Measurements from ENCODE around the gene RPTOR.

DNA sequence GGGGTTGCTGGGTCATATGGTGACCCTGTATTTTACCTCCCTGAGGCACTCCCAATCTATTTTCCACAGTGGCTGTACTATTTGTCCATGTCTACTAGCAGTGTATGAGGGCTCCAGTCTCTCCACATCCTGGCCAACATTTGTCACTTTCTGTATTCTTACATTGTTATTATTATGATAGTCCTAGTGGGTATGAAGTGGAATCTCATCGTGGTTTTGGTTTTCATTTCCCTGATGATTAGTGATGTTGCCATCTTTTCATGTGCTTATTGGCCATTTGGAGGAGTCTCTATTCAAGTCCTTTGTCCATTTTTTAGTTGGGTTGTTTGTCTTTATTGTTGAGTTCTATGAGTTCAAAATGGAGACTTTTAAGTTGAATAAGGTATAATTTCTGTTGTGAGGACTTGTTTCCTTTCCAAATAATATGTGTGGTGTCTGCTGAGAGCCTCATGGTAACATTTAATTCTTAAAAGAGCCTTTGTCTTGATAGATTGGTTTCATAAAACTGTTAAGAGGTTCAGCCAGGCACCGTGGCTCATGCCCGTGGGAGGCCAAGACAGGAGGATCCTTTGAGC, 108.2 kb downstream of the RPTOR start:
- TF ChIP-seq POLR2AphosphoS5 (IDR thresholded peaks at IDR 0.05) = no peak
- TF ChIP-seq POLR2A (IDR thresholded peaks at IDR 0.05) = no peak
- TF ChIP-seq, protein P1, sequence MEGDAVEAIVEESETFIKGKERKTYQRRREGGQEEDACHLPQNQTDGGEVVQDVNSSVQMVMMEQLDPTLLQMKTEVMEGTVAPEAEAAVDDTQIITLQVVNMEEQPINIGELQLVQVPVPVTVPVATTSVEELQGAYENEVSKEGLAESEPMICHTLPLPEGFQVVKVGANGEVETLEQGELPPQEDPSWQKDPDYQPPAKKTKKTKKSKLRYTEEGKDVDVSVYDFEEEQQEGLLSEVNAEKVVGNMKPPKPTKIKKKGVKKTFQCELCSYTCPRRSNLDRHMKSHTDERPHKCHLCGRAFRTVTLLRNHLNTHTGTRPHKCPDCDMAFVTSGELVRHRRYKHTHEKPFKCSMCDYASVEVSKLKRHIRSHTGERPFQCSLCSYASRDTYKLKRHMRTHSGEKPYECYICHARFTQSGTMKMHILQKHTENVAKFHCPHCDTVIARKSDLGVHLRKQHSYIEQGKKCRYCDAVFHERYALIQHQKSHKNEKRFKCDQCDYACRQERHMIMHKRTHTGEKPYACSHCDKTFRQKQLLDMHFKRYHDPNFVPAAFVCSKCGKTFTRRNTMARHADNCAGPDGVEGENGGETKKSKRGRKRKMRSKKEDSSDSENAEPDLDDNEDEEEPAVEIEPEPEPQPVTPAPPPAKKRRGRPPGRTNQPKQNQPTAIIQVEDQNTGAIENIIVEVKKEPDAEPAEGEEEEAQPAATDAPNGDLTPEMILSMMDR (IDR thresholded peaks at IDR 0.05) = no peak
